Prostate gland (tissue), 2 donors: Measurements from ENCODE around the gene AK3.

Experiments used
- POLR2A ChIP-seq: fragments of 450-650 bp; IDR thresholded peaks from one replicate; pipeline ENCODE4 v1.6.1; 2016; ENCODE audit warnings: antibody characterized with exemption, mild to moderate bottlenecking
- TF ChIP-seq, protein P1 (sequence below), 4 experiments: fragments of 200-600 bp in 2 of 4; fragments of 450-650 bp in 2 of 4; sonication (generic) in 2 of 4; IDR thresholded peaks; 1 replicate in 3 of 4; 2 replicates in 1 of 4; pipeline ENCODE4 v1.5.1; 2016 to 2019; ENCODE audit warnings: antibody characterized with exemption in 4 of 4, mild to moderate bottlenecking in 2 of 4, moderate library complexity in 2 of 4

DNA sequence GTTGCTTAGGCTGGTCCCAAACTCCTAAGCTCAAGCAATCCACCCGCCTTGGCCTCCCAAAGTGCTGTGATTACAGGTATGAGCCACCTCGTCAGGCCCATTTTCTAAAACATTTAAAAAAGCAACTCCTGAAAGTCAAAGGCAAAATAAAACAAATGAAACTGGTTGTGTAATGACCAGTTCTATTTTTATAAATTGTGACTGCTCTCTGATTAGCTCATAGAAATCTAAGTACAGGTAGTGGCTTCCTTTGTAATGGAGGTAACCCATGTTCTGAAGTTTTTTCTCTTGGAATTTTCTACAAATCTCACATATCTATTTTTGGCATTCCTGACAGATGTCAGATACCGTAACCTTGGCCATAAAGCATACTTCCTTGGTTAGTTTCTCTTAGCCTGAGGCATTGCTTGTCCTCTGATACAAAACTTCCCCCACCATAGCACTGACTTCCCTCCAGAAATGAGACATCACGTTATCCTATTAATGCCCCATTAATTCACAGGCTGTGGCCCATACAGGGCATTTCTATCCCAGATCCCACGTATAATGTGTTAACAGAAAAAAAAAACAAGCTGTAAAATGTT is 14.1 kb upstream of the AK3 start:
- TF ChIP-seq, protein P1, sequence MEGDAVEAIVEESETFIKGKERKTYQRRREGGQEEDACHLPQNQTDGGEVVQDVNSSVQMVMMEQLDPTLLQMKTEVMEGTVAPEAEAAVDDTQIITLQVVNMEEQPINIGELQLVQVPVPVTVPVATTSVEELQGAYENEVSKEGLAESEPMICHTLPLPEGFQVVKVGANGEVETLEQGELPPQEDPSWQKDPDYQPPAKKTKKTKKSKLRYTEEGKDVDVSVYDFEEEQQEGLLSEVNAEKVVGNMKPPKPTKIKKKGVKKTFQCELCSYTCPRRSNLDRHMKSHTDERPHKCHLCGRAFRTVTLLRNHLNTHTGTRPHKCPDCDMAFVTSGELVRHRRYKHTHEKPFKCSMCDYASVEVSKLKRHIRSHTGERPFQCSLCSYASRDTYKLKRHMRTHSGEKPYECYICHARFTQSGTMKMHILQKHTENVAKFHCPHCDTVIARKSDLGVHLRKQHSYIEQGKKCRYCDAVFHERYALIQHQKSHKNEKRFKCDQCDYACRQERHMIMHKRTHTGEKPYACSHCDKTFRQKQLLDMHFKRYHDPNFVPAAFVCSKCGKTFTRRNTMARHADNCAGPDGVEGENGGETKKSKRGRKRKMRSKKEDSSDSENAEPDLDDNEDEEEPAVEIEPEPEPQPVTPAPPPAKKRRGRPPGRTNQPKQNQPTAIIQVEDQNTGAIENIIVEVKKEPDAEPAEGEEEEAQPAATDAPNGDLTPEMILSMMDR (IDR thresholded peaks at IDR 0.05): no peak
- TF ChIP-seq POLR2A: no peak
